NCI-H510A (cell line): ENCODE data around the gene ZKSCAN3.
A peak's percentile ranks its signal among the peaks of the same experiment; 100 is the strongest.
"Not testable (repeated sequence)": the region's sequence is repeated elsewhere in the genome, so short reads cannot be mapped to it uniquely, and the experiment has no call there.

Source experiments
- DNase-seq: peaks from one replicate; lab custom pipeline; 2025; lab: John Stamatoyannopoulos, UW

Gene ZKSCAN3

DNA sequence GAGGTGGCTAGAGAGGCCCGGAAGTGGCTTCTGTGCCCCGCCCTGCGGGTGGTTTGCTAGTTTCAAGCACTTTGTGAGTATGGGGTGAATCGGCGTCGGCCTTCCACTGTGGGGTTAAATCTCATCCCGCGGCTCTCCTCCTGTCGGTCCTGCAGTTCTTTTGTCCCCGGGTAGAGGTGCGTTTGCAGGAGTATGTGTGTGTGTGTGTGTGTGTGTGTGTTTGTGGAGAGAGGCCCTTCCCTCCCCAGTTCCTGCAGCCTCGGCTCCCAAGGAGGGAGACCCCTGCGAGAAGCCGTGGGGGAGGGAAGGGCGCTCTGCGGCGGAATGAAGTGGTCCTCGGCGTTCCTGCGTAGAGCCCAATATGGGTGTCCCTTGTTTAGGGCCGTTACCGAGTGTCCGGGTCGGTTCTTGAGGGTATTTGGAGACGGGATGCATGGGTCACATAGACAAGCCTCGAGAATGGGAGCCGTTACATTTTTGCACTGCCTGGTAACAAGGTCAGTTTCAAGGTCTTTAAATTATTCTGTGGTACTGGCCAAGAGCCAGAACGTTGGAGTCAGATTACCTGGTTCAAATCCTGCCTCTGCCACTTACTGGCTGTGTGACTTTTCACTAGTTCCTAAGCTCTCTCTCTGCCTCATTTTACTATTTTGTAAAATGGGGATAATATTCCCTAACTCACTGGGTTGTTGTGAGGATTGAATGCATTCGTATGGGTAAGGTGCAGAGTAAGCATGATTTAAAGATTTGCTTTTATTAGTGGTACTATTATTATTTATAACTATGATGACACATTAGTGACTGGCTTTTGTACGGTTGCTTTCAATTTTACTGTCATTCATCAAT is at the start of gene ZKSCAN3:
TSS of gene ZKSCAN3 (plus strand) at position 56 of the 846 bp plus-strand sequence. CDS start 9,640 bp downstream, outside the sequence.
- DNase-seq, result peak; percentile 75

DNA sequence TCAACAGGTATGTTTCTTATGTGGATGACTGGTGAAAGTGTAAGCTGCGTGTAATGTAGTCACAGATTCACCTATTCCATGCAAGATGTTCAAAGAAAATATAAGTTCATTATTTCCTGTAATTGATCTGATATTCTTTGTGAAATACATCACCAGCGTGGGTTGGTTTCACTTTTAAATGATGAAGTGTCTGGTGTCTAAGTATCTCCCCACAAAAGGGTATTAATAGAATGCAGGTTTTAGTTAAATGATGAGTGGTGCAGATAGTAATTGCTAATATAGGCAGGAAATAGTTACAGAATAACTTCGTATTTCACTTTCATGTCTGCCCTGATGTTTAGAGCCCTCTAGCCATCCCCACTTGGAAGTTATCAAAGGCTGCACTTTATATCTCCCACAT is 46.2 kb upstream of the ZKSCAN3 start:
- no peak for DNase-seq

DNA sequence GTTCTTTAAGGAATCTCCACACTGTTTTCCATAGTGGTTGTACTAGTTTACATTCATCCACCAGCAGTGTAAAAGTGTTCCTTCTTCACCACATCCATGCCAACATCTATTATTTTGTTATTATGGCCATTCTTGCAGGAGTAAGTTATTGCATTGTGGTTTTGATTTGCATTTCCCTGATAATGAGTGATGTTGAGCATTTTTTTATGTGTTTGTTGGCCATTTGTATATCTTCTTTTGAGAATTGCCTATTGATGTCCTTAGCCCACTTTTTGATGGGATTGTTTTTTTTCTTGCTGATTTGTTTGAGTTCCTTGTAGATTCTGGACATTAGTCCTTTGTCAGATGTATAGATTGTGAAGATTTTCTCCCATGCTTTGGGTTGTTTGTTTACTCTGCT is 43.4 kb upstream of the ZKSCAN3 start:
- DNase-seq, result not testable (repeated sequence)

DNA sequence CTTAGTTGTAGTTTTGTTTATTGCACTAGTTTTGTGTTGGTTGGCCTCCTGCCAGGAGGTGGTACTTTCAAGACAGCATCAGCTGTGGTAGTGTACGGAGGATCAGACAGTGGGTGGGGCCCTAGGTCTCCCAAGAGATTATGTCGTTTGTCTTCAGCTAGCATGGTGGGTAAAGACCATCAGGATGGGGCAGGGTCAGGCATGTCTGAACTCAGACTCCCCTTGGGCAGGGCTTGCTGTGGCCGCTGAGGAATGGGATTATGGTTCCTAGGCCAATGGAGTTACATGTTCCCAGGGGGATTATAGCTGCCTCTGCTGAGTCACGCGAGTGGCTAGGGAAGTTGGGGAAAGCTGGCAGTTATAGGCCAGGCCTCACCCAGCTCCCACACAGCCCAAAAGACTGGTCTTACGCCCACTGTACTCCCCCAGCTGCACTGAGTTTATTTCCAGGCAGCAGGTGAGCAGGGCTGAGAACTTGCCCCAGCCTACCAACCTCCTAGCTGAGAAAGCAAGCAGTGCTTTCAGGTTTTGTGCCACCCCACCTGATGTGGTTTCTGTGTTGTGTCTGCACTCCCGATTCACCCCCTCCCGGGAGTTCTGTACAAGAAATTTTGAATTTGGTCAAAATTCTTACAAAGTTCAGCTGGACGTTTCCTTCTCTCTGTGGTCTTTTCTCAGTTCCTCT is 38.5 kb upstream of the ZKSCAN3 start:
- no peak for DNase-seq

DNA sequence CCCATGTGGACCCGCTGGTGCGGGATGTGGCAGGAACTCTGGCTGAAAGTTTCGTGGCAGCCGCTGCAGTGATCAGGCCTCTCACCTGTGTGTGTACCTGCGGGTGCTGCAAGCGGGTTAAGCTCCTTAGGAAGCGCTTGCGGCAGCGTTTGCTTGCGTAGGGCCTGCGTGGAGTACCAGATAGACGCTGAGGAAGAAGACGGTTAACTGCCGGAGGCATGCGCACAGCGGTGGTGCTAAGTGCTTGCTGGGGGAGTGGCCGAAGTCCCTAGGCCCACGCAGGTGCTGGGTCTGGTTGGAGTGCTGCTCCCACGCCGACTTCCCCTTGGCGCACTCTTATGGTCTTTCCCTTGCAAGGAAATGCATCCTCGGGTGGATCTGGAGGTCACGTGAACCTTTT is 36.8 kb upstream of the ZKSCAN3 start:
- DNase-seq, result no peak

DNA sequence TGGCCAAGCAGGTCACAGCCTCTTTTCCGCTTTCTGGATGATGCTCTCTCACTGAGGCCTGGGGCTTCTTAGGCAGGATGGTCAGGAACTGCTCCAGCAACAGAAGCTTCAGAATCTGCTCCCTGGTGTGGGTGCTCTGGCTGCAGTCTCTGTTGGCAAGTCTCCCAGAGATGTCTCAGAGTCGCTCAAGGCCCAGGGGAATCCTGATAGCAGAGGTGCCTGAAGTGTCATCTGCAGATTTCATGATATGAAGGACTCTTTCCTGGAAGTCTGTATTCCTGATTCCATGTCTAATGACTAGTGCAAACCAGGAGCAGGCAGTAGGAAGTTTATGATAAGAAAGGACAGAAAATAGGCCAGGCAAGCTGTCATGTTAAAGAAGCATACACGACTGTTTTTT is 34.1 kb upstream of the ZKSCAN3 start:
- no peak for DNase-seq

DNA sequence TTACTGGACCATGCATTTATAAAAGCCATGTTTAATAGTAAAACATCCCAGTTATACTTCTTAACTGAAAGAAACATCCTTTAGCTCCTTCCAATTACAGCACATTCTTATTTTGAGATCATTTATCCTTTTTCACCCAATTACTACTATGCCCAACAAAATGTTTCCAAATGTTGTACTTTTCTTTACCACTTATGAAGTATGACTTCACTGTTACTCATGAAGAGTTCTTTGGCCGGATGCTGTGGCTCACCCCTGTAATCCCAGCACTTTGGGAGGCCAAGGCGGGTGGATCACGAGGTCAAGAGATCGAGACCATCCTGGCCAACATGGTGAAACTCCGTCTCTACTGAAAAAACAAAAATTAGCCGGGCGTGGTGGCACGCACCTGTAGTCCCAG is 31.9 kb upstream of the ZKSCAN3 start:
- not testable (repeated sequence) for DNase-seq

DNA sequence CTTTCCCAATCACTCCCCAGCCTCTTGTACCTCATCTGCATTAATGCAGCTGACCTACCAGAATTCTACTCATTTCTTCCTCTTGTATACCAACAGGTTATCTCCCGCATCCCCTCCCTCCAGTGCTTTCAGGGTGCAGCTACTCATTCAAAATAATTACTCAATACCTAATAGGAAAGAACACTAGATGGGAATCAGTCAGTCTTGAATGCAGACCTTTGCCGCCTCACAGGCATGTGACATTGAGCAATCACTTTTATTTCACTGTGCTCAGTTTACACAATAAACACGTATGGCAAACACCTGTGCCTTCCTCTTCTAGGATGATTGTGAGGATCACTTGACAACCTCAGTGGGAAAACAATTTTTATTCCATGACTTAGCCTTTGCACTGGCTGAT is 27.1 kb upstream of the ZKSCAN3 start:
- DNase-seq, result no peak

DNA sequence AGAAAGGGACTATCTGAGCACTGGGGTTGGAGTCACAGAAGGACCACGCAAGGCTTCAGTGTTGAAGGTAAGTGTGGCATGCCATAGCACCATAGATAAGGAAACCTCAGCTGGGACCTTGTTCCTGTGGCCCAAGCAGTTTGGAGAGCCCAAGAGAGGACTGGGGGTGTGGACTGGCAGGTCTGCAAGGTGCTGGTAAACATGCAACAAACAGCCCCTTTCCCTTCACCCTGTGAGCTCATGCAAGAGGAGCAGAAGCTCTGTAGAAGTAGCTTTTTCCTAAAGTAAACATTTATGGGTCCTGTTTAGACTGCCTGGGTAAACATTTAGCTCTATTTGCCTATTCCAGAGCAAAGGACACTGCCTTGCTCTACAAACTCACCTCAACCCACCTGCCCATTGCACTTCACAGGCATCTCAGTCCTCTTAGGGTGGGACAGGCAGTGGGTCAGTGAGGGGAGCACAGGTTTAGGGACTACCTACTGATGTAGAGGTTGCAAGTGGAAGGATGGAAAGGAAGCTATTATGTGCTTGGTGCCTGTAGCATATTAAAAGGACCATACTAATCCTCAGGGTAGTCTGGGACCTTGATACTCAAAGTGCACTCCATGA is 25.8 kb upstream of the ZKSCAN3 start:
- no peak for DNase-seq

DNA sequence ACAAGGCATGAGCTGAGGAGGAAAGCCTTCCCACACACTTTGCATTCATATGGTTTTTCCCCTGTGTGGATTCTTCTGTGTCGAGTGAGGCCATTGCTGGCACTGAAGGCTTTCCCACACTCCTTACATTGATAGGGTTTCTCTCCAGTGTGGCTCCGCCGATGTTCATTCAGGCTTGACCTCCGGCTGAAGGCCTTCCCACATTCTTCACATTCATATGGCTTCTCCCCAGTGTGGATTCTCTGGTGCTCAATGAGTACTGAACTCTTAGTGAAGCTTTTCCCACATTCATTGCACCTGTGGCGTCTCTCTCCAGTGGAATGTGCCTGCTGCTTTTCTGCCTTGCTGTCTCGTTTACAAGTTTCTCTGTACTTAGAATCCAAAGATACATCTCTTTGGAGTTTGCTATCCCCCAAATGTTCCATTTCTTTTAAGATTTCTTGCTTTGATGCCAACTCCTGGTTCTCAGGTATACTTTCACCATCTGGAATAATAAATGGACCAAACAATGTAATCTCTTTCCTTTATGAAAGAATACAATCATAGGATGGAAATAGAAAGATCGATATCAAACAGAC is 23.3 kb upstream of the ZKSCAN3 start:
- no peak for DNase-seq

DNA sequence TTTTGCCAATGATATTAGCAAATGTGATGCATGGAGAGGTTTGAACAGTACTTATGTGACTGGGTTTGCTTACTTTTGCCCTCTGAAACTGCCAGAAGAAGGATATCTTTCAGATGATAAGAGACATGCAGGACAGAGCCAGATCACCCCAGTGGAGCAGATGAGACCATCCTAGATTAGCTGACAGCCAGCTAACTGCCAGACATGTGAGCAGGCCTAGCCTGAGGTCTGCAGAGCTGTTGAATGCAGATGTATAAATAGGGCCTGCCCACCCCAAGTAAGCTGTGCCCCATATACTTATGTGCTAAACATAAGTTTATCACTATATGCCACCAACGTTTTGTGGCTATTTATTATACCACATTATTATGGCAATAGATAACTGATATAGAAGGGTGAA is 19.7 kb upstream of the ZKSCAN3 start:
- DNase-seq, result no peak

DNA sequence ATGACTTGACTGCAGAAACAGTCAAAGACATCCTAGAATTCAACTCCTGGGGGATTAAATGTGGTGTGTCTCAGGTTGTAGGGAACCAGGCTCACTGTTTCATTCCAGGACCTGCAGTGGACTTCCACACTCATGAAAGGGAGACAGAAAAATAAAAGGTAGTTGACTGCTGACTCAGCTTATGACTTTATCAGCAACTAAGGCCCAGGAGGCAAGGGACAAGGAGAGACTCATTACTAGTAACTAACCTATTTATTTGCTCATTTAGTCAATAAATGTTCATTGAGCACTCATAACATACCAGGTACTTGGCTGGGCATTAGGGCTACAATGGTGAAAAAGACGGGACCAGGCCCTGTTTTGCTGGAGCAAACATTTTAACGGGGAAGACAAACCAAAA is 16.7 kb upstream of the ZKSCAN3 start:
- DNase-seq, result no peak

DNA sequence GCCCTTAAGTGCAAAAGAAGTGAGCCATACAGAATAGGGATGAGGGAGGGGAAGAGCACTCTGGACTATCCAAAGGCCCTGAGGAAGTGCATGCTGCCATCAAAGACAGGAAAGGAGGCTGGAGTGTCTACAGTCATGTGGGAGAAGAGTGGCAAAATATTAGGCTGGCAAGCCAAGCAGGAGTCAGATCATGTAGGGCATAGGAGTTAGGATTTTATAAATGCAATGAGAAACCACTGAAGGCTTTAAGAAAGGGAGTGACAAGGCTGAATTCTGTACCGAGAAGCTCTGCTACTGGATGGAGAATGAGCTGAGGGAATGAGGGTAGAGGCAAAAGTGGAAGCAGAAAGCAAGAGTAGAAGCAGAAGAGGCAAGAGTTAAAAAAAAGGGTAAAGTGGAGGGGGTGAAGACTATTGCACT is 16.1 kb upstream of the ZKSCAN3 start:
- no peak for DNase-seq

DNA sequence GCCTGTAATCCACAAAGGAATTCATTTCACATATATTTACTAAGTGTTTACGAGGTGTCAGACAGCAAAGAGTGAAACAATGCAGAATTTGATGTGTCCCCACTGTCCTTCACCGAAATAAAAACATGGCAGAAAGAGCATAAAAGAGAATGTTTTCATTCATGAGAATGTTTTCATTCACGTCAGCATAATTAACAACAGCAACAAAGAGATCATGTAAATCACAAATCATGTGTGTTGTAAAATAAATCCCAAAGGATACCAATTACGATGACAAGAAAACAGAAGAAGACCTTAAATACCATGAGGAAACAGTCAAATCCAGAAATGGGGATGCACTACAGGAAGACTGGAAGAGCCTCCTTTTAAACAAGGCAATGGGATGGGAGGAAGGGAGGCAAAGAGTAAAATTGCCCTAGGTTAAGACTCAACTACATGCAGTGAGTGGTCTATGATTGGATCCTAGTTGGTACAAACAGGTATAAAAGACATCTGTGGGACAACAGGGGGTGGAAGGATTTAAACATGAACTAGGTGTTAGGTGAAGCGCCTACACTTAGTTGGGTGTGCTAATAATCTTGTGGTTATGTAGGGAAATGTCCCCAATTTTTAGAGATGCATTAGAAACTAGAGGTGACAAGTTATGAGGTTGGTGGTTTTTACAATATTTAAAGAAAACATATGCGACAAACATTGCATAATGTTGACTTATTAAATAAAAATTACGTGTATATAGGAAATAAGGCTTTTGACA is 15.3 kb upstream of the ZKSCAN3 start:
- DNase-seq, result no peak

DNA sequence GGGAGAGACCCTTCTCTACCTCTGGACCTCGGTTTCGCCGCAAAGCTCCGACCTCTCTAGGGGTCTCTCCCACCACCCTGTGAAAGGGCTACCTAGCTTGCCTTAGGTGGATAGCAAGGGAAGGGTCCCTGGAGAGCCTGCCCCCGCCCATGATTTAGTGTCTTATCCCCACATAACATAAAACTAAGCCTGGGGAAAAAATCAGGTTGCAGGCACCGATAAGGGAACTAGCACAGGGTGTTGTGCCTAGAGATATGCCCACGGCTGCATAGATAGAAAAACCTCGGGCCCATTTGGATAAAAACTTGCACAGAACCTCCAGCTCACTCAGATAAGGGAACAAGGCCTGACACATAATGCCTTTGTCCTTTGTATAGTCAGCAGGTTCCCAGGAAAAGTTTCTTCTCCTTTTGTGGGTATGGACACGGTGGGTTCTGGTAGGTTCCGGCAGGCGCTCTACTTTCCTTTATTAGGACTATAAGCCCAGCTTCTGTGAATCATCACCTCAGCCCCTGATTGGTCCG is 14.6 kb upstream of the ZKSCAN3 start:
- DNase-seq, result no peak

DNA sequence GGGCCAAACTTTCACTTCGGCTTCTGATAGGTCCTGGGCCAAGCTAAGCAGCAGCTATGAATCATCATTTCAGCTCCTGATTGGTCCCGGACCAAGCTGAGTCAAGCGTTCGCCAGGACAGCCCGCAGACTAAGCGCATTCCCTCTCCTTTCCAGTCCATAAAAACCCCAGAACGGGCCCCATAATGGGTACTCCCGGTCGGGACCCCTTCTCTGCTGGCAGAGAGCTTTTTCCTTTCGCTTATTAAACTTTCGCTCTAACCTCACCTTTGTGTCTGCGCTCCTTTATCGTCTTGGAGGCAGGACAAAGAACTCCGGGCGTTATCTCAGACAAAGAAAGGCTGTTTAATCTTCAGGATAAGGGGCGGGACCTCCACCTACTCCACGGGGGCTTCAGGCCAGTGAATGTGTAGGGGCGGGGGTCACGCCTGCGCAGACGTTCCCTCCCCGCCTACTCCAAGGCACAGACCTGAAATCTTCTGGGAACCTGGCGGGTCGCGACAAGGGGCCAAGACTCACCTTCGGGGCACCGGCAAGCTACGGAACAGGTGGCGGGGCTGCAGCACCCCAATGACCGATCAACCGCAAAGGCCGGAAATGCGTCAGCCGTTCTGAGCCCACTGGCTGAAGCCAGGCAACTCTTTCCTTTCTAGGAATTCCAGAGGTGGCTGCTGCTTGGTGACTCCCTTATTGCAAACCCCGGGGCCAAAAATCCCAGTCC is 14.0 kb upstream of the ZKSCAN3 start, which contains the start of gene ZSCAN31:
TSS of gene ZSCAN31 (minus strand) at position 585 of the 720 bp plus-strand sequence. CDS start 6,465 bp downstream, outside the sequence.
- no peak for DNase-seq

DNA sequence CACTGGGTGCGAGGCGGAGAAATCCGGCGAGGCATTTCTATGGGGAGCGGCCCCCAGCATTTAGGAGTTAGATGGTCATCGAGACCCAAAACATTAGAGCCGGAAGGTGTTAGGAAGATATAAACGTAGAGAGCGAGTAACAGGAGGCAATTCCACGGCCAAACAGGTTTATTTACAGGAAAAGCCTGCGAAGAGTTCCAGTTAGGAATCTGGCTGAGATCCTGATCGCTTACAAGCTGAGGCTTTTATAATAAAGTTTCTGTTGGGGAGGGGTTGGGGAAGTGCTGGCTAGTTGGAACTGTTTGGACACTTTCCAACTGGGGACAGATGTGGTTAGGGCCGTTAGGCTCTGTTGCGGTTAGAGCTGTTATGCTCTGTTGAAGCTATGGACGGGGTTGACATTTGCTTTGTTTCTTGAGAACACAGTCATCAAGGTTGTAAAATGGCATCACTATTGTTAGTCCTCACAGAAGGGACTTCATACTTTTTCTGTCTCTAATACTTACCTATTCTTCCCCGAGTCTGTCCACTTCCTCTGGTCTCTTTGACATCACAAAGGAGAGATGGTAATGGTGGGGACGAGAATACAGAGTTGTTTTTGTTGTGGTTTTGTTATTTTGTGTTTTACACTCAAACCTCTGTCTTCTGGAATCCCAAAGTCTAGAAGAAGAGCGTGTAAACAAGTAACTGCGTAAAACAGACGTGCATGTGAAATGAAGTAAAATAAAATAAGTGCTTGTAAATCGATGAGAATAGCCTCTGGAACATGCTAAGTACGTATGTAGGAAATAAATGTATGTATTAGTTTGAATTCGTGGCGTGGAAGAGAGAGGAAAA is 13.2 kb upstream of the ZKSCAN3 start:
- peak; percentile 10 for DNase-seq

DNA sequence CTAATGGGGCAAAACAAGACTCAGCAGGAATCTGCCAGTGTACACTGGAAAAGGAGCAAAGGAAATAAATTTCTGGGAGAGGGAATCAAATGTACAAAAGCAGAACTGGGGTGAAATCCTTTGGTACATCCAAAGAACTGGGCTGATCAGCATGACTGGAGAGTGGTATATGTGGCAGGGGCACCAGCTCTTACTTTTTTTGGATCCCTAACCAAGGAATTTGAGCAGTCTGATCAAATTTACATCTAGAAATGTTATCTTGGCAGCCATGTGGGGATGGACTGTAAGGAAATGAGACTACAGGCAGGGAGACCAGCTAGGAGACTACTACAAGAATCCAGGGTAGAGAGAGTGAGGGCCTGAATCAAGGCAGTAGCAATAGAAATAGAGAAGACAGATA is 12.6 kb upstream of the ZKSCAN3 start:
- DNase-seq, result no peak

DNA sequence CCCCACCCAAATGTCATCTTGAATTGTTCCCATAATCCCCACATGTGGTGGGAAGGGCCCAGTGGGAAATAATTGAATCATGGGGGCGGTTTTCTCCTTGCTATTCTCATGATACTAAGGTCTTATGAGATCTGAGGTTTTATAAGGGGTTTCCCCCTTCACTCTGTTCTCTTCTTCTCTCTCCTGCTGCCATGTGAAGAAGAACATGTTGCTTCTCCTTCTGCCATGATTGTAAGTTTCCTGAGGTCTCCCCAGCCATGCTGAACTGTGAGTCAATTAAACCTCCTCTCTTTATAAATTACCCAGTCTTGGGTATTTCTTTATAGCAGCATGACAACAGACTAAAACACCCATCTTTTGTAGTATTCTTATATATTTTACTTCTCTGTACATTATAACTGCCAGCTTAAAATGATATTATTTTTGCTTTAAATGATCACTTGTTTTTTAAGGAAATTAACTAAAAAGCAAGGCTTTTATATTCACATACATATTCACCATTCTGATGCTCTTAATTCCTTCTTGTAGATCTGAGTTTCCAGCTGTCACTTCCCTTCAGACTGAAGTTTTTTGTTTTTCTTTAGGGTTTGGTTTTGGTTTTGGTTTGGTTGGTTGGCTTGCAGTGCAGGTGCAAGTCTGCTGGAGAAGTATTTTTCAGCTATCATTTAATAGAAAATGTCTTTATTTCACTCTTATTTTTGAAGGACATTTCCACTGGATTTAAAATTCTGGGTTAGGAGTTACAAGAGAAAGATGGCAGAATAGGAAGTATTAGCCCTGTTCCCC is 9.2 kb upstream of the ZKSCAN3 start:
- no peak for DNase-seq
